Neuronal stem cell (in vitro differentiated cells): ENCODE data around the gene NKAIN1.
"Not testable (repeated sequence)": the region's sequence is repeated elsewhere in the genome, so short reads cannot be mapped to it uniquely, and the experiment has no call there.

Experiments used
- DNase-seq: peaks from one replicate; pipeline ENCODE4 v3.0.0-alpha.2; 2013; ENCODE audit warnings: low spot score
- H2AFZ ChIP-seq: one replicate; pipeline ENCODE4 v1.6.1; 2013; ENCODE audit warnings: mild to moderate bottlenecking, low read length, inconsistent platforms
- H2AK5ac ChIP-seq: 2 replicates; pipeline ENCODE4 v1.6.1; 2013; ENCODE audit warnings: low read depth, mild to moderate bottlenecking, inconsistent platforms, low read length, moderate library complexity, mixed read lengths
- H2BK120ac ChIP-seq: 2 replicates; pipeline ENCODE4 v1.6.1; 2013; ENCODE audit warnings: low read depth, mild to moderate bottlenecking, inconsistent platforms, low read length, moderate library complexity, mixed read lengths
- H2BK12ac ChIP-seq: one replicate; pipeline ENCODE4 v1.6.1; 2013; ENCODE audit warnings: low read length, inconsistent platforms
- H2BK15ac ChIP-seq: 2 replicates; pipeline ENCODE4 v1.6.1; 2013; ENCODE audit warnings: mild to moderate bottlenecking, low read length, inconsistent platforms, mixed read lengths
- H2BK5ac ChIP-seq: one replicate; pipeline ENCODE4 v1.6.1; 2013; ENCODE audit warnings: inconsistent platforms, mild to moderate bottlenecking, low read length, moderate library complexity
- H3K14ac ChIP-seq: one replicate; pipeline ENCODE4 v1.6.1; 2013; ENCODE audit warnings: low read length, inconsistent platforms
- H3K18ac ChIP-seq: 2 replicates; pipeline ENCODE4 v1.6.1; 2013; ENCODE audit warnings: low read length, inconsistent platforms
- H3K23ac ChIP-seq: 2 replicates; pipeline ENCODE4 v1.6.1; 2013; ENCODE audit warnings: low read depth, mild to moderate bottlenecking, mixed read lengths, low read length, inconsistent platforms; ENCODE audit not compliant: poor library complexity
- H3K27ac ChIP-seq: replicated peaks from 3 replicates; pipeline ENCODE4 v1.5.1; 2013; ENCODE audit warnings: low read length, inconsistent platforms
- H3K27me3 ChIP-seq, 3 experiments: 2 replicates each; pipeline ENCODE4 v1.6.1; 2013; ENCODE audit warnings: low read length in 3 of 3, mild to moderate bottlenecking in 2 of 3, inconsistent platforms in 1 of 3, low read depth in 1 of 3, mixed read lengths in 1 of 3, moderate library complexity in 1 of 3; ENCODE audit not compliant: control insufficient read depth in 3 of 3, insufficient read depth in 3 of 3
- H3K36me3 ChIP-seq, 2 donors: replicated peaks in 1 of 2; 2 replicates each; pipeline ENCODE4 v1.6.1; 2013; ENCODE audit warnings: low read length in 2 of 2; ENCODE audit not compliant: control insufficient read depth in 2 of 2, insufficient read depth in 2 of 2
- H3K4ac ChIP-seq: 2 replicates; pipeline ENCODE4 v1.6.1; 2013; ENCODE audit warnings: inconsistent platforms, mild to moderate bottlenecking, low read length, moderate library complexity
- H3K4me1 ChIP-seq, 2 donors: 1 replicate in 1 of 2; 2 replicates in 1 of 2; pipeline ENCODE4 v1.6.1; 2013; ENCODE audit warnings: low read length in 2 of 2, low read depth in 1 of 2; ENCODE audit not compliant: control insufficient read depth in 2 of 2, insufficient read depth in 1 of 2
- H3K4me2 ChIP-seq: one replicate; pipeline ENCODE4 v1.6.1; 2013; ENCODE audit warnings: mild to moderate bottlenecking, low read length, inconsistent platforms; ENCODE audit not compliant: insufficient read depth, poor library complexity, severe bottlenecking
- H3K4me3 ChIP-seq, 2 donors: 2 replicates each; pipeline ENCODE4 v1.5.1; 2013; ENCODE audit warnings: low read length in 2 of 2, mild to moderate bottlenecking in 2 of 2, inconsistent platforms in 1 of 2, moderate library complexity in 1 of 2
- H3K79me1 ChIP-seq: one replicate; pipeline ENCODE4 v1.6.1; 2013; ENCODE audit warnings: low read depth, mild to moderate bottlenecking, inconsistent platforms, low read length, moderate library complexity
- H3K9ac ChIP-seq: one replicate; pipeline ENCODE4 v1.6.1; 2013; ENCODE audit warnings: mild to moderate bottlenecking, low read depth, low read length, inconsistent platforms; ENCODE audit not compliant: poor library complexity
- H3K9me3 ChIP-seq, 2 donors: replicated peaks in 1 of 2; 2 replicates each; pipeline versions ENCODE3 to v1.6.1; 2013; ENCODE audit warnings: low read length in 2 of 2, mild to moderate bottlenecking in 2 of 2, inconsistent platforms in 1 of 2, low read depth in 1 of 2, mixed read lengths in 1 of 2, moderate library complexity in 1 of 2; ENCODE audit not compliant: control insufficient read depth in 2 of 2, insufficient read depth in 1 of 2
- H4K8ac ChIP-seq: one replicate; pipeline ENCODE4 v1.6.1; 2013; ENCODE audit warnings: low read depth, mild to moderate bottlenecking, inconsistent platforms, low read length, moderate library complexity
- H4K91ac ChIP-seq: one replicate; pipeline ENCODE4 v1.6.1; 2013; ENCODE audit warnings: low read length, low read depth, mild to moderate bottlenecking, inconsistent platforms; ENCODE audit not compliant: poor library complexity
- WGBS, 2 donors: extraction: QIAGEN DNeasy Blood & Tissue Kit; methylation state at CpG; one replicate each; pipeline ENCODE4 v1.1.7; 2013; ENCODE audit warnings: missing lambda C conversion rate in 2 of 2, mixed read lengths in 1 of 2; ENCODE audit not compliant: insufficient read length in 2 of 2, insufficient replicate concordance in 1 of 2; ENCODE audit errors: extremely low coverage in 2 of 2; 5-methylcytosine and 5-hydroxymethylcytosine counted together

NKAIN1 gene

DNA sequence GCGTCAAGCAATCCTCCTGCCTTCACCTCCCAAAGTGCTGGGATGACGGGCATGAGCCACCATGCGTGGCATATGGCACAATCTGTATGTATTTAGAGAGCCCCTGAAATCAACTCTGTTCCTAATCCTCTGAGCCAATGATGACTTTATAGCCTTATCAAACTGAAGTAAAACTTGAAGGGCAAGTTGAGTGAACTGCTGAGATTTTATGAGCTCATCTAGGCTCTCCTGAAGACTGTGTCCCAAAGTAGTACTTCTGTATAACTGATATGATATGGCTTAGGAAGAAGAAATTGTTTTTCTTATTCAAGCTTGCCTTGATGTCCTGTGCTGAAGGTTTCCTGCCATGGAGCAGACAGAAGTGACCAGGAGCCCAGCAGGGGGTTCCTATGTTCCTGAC, 23.7 kb upstream of the NKAIN1 start:
- Histone ChIP-seq H3K36me3 (peaks cover 18 to 96% of the 10 kb centered on the region in 2 donors), H3K18ac (no peak overlapping the region), H4K91ac (no peak overlapping the region), H4K8ac (no peak overlapping the region), H3K14ac (no peak overlapping the region), H3K4me3 (no peak overlapping the region), H3K4me2 (no peak overlapping the region), H3K4me1 (peaks cover 0 to 4% of the 10 kb centered on the region in 2 donors), H3K9ac (no peak overlapping the region), H2BK15ac (no peak overlapping the region), H3K9me3 (no peaks in the 10 kb centered on the region), H3K79me1 (no peaks in the 10 kb centered on the region), H2AFZ (no peak overlapping the region), H3K23ac (no peak overlapping the region), H2BK12ac (no peak overlapping the region), H3K4ac (no peak overlapping the region), H2BK120ac (no peak overlapping the region), H3K27ac (no peak overlapping the region), H2AK5ac (no peak overlapping the region), H2BK5ac (no peak overlapping the region), H3K27me3 (no peaks in the 10 kb centered on the region)
- no peak for DNase-seq
- no CpG with 5 or more reads among the region's 3 CpGs for WGBS, 2 donors

DNA sequence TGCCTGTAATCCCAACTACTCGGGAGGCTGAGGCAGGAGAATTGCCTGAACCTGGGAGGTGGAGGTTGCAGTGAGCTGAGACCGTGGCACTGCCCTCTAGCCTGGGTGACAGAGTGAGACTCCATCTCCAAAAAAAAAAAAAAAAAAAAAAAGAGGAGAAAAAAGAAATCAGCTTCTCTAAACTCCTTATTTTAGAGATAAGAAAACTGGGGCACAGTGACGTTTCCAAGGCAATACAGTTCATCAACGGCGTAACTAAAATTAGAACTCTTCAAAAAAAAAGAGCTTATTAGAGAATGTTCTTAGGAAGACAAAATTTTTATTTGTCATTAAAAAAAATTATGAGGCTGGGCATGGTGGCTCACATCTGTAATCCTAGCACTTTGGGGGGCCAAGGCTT, 22.7 kb upstream of the NKAIN1 start:
- H4K91ac ChIP-seq, H3K14ac ChIP-seq, H2BK12ac ChIP-seq, H4K8ac ChIP-seq, H3K4me2 ChIP-seq, H3K9ac ChIP-seq, H2AFZ ChIP-seq, H2AK5ac ChIP-seq, H2BK5ac ChIP-seq, H3K4ac ChIP-seq, H3K18ac ChIP-seq, H2BK15ac ChIP-seq, H3K4me1 ChIP-seq, H3K79me1 ChIP-seq, H3K27me3 ChIP-seq, H3K4me3 ChIP-seq, H2BK120ac ChIP-seq, H3K23ac ChIP-seq, H3K27ac ChIP-seq, H3K9me3 ChIP-seq, DNase-seq: not testable (repeated sequence)
- H3K36me3 ChIP-seq = peaks cover 20 to 96% of the 10 kb centered on the region in 2 donors
- no CpG with 5 or more reads among the region's 5 CpGs for WGBS, 2 donors

DNA sequence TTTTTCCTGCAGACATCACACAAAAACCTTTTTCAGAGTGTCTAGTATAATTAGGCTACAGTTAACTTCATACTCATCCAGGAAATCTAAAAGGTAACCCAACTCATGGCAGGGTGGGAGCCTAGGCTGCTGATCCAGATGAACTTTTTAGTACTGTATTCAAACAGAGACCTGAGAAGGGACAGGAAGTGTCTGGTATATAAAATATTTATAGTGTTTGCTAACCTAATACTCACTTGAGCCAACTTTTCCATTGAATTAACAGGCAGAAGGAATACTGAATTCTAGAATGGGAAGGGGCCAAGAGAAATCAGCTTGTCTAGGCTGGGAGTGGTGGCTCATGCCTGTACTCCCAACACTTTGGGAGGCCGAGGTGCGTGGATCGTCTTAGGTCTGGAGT, 22.2 kb upstream of the NKAIN1 start:
- Histone ChIP-seq H3K4me3 (no peak overlapping the region), H3K27ac (no peak overlapping the region), H2AK5ac (no peak overlapping the region), H4K91ac (no peak overlapping the region), H2BK5ac (no peak overlapping the region), H3K79me1 (no peaks in the 10 kb centered on the region), H3K14ac (no peak overlapping the region), H3K27me3 (no peaks in the 10 kb centered on the region), H4K8ac (no peak overlapping the region), H2AFZ (no peak overlapping the region), H3K23ac (no peak overlapping the region), H3K4me1 (peaks cover 0 to 4% of the 10 kb centered on the region in 2 donors), H2BK12ac (no peak overlapping the region), H2BK15ac (no peak overlapping the region), H3K4me2 (no peak overlapping the region), H3K9ac (no peak overlapping the region), H3K18ac (no peak overlapping the region), H3K36me3 (peaks cover 16 to 96% of the 10 kb centered on the region in 2 donors), H3K4ac (no peak overlapping the region), H2BK120ac (no peak overlapping the region), H3K9me3 (no peaks in the 10 kb centered on the region)
- DNase-seq = no peak
- WGBS, 2 donors = no CpG with 5 or more reads among the region's 3 CpGs

DNA sequence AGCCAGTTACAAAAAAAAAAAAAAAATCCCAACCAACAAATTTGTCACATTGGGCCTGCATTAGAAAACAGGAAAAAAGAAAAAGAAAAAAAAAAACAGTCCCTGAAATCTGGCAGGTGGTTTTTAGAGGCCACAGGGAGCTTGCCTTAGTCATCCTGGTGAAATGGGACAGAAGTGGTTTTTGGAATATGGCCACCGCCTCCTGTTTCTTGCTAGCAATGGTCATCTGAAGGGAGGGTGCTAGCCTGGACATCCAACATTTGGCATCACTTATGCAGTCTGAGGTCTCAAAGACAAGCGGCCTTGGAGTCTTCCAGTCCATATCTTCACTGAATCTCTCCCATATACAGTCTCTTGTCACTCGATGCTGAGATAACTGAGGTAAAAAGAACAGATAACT, 20.1 kb upstream of the NKAIN1 start:
- peaks cover 14 to 80% of the 10 kb centered on the region in 2 donors for H3K36me3 ChIP-seq
- WGBS, 2 donors = no CpG with 5 or more reads among the region's 3 CpGs
- H3K4me3 ChIP-seq = no peak overlapping the region

More for the DNA sequence above, 20.1 kb upstream of the NKAIN1 start:
- Histone ChIP-seq H3K4me2 (no peak overlapping the region), H2BK15ac (no peak overlapping the region), H3K18ac (no peak overlapping the region), H3K27me3 (no peaks in the 10 kb centered on the region), H3K9me3 (no peaks in the 10 kb centered on the region), H3K27ac (no peak overlapping the region), H3K9ac (no peak overlapping the region), H3K14ac (no peak overlapping the region), H2BK5ac (no peak overlapping the region), H3K23ac (no peak overlapping the region), H2AK5ac (no peak overlapping the region), H3K4ac (no peak overlapping the region), H3K79me1 (no peaks in the 10 kb centered on the region), H4K8ac (no peak overlapping the region), H2AFZ (no peak overlapping the region), H4K91ac (no peak overlapping the region), H2BK12ac (no peak overlapping the region), H3K4me1 (no peaks in the 10 kb centered on the region), H2BK120ac (no peak overlapping the region)
- DNase-seq = no peak
